ENCODE measurements around the gene HMGB1. TPM values are rescaled to one million over a fixed set of nuclear protein-coding genes. Genes with fewer than 3 reads are reported as not detected.

Gene HMGB1
- total and polyA plus RNA-seq, 2 of the 4 experiments (the other 2 are of a cell fraction): 185 to 276 TPM

DNA sequence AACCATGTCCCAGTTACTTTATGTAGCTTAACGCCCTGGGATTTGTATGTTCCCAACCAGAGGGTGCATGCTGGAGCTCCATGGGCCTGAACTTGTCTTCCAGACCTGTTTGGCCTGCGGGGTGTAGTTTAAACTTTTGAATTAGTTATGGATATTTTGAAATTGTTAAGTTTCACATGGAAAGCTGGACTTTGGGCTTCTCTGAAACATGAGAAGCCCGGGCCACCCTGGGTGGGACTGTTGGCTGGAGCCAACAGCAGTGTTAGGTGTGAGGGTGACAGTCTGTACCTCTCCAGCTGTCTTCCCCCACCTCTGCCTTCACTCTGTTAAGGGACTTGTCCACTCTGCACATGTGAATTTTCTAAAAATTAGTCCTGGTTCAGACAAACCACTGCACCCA is 41.8 kb downstream of the HMGB1 start:
- H3K4me1 ChIP-seq (ENCODE audit: control insufficient read depth, insufficient read depth, low read length): peaks cover 5% of the 10 kb centered on the region; the same call in 1 of the 2 replicates
- no CpG with 5 or more reads among the region's 3 CpGs for WGBS, 2 experiments (ENCODE audit: extremely low coverage in 2 of 2, insufficient read length in 1 of 2)
- no peak overlapping the region for H2BK15ac ChIP-seq (ENCODE audit: low read depth, low read length)
- in situ Hi-C loops (cut with MboI; ENCODE audit: low sequenced_read_pairs) (no loop called here), intact Hi-C loops (cut with micrococcal nuclease) (loop anchor here (5.0 kb wide), 1 partner anchor 33 kb away; no protein-coding TSS in a partner anchor), dilution Hi-C loops (cut with HindIII; ENCODE audit: low sequenced_read_pairs, unreplicated experiment) (no loop called here)
- ChIA-PET POLR2A (ENCODE audit: unreplicated experiment) (no interaction called here), CTCF (no interaction called here)
- no peak overlapping the region for H2BK120ac ChIP-seq (ENCODE audit: low read depth, low read length)
- H4K8ac ChIP-seq (ENCODE audit: low read depth in 2 of 2, low read length in 2 of 2): no peak overlapping the region
- no peak overlapping the region for H3K4me2 ChIP-seq (ENCODE audit: low read depth, low read length)
- no peaks in the 10 kb centered on the region for H4K20me1 ChIP-seq (ENCODE audit: insufficient read depth, low read length)
- no TSS peak for BruUV-seq (replicated peaks)
- no peak for TF ChIP-seq POLR2A (IDR thresholded peaks at IDR 0.05; ENCODE audit: low read depth, low read length)
- TF ChIP-seq CEBPB (IDR thresholded peaks at IDR 0.05; ENCODE audit: low read depth, low read length): no peak
- no peak for TF ChIP-seq SMC3 (IDR thresholded peaks at IDR 0.05; ENCODE audit: low read depth, low read length)
- TF ChIP-seq NFE2L2 (IDR thresholded peaks at IDR 0.05; ENCODE audit: low read depth, low read length): no peak
- no peak for TF ChIP-seq RCOR1 (IDR thresholded peaks at IDR 0.05; ENCODE audit: insufficient replicate concordance, low read length)
- TF ChIP-seq MAFK (IDR thresholded peaks at IDR 0.05; ENCODE audit: low read depth, low read length): no peak
- TF ChIP-seq BHLHE40 (IDR thresholded peaks at IDR 0.05; ENCODE audit: low read depth, low read length): no peak
- TF ChIP-seq RAD21 (IDR thresholded peaks at IDR 0.05; ENCODE audit: low read length): no peak
- TF ChIP-seq MAZ (IDR thresholded peaks at IDR 0.05; ENCODE audit: borderline replicate concordance, low read depth, low read length): no peak
- no peak for TF ChIP-seq RFX5 (IDR thresholded peaks at IDR 0.05; ENCODE audit: low read depth, low read length)
- TF ChIP-seq, protein P1, sequence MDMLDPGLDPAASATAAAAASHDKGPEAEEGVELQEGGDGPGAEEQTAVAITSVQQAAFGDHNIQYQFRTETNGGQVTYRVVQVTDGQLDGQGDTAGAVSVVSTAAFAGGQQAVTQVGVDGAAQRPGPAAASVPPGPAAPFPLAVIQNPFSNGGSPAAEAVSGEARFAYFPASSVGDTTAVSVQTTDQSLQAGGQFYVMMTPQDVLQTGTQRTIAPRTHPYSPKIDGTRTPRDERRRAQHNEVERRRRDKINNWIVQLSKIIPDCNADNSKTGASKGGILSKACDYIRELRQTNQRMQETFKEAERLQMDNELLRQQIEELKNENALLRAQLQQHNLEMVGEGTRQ (IDR thresholded peaks at IDR 0.05; ENCODE audit: low read depth, low read length): no peak
- TF ChIP-seq, protein P2, sequence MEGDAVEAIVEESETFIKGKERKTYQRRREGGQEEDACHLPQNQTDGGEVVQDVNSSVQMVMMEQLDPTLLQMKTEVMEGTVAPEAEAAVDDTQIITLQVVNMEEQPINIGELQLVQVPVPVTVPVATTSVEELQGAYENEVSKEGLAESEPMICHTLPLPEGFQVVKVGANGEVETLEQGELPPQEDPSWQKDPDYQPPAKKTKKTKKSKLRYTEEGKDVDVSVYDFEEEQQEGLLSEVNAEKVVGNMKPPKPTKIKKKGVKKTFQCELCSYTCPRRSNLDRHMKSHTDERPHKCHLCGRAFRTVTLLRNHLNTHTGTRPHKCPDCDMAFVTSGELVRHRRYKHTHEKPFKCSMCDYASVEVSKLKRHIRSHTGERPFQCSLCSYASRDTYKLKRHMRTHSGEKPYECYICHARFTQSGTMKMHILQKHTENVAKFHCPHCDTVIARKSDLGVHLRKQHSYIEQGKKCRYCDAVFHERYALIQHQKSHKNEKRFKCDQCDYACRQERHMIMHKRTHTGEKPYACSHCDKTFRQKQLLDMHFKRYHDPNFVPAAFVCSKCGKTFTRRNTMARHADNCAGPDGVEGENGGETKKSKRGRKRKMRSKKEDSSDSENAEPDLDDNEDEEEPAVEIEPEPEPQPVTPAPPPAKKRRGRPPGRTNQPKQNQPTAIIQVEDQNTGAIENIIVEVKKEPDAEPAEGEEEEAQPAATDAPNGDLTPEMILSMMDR (conservative IDR thresholded peaks at IDR 0.05; ENCODE audit: low read depth, low read length): no peak
- TF ChIP-seq CHD1 (IDR thresholded peaks at IDR 0.05; ENCODE audit: low read depth, low read length): no peak
- TF ChIP-seq, protein P3, sequence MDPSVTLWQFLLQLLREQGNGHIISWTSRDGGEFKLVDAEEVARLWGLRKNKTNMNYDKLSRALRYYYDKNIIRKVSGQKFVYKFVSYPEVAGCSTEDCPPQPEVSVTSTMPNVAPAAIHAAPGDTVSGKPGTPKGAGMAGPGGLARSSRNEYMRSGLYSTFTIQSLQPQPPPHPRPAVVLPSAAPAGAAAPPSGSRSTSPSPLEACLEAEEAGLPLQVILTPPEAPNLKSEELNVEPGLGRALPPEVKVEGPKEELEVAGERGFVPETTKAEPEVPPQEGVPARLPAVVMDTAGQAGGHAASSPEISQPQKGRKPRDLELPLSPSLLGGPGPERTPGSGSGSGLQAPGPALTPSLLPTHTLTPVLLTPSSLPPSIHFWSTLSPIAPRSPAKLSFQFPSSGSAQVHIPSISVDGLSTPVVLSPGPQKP (IDR thresholded peaks at IDR 0.05; ENCODE audit: borderline replicate concordance, low read depth, low read length): no peak
- no peak overlapping the region for H3K4me3 ChIP-seq (ENCODE audit: insufficient read depth, low read depth, low read length)
- H3K56ac ChIP-seq (ENCODE audit: extremely low read depth, insufficient read depth, low read length): no peak overlapping the region
- no peaks in the 10 kb centered on the region for H3K36me3 ChIP-seq (ENCODE audit: control insufficient read depth, insufficient read depth, low read length)
- H3K23ac ChIP-seq (ENCODE audit: low read depth, low read length): no peak overlapping the region
- no peak overlapping the region for H2BK20ac ChIP-seq (ENCODE audit: low read depth, low read length)
- H3K9me1 ChIP-seq (ENCODE audit: insufficient read depth, low read length): peaks cover 6% of the 10 kb centered on the region
- no peak for DNase-seq
- no peak overlapping the region for H3K14ac ChIP-seq (replicated peaks; ENCODE audit: low read depth, low read length)
- no peak overlapping the region for H2AK9ac ChIP-seq (replicated peaks; ENCODE audit: low read depth, low read length, poor library complexity)
- H3K4ac ChIP-seq (ENCODE audit: low read depth, low read length): no peak overlapping the region
- no peak overlapping the region for H3K9ac ChIP-seq (ENCODE audit: low read depth, low read length)
- H4K5ac ChIP-seq (ENCODE audit: low read depth, low read length): no peak overlapping the region
- H2AK5ac ChIP-seq (ENCODE audit: low read depth, low read length): no peak overlapping the region
- H2BK5ac ChIP-seq (ENCODE audit: low read depth, low read length, poor library complexity, severe bottlenecking): no peak overlapping the region
- H3K18ac ChIP-seq (ENCODE audit: low read depth, low read length): no peak overlapping the region
- no peak for ATAC-seq (ENCODE audit: low read depth)
- H3K9me3 ChIP-seq (ENCODE audit: control insufficient read depth, insufficient read depth, low read length): no peaks in the 10 kb centered on the region
- peaks cover 0 to 7% of the 10 kb centered on the region in 2 experiments; a peak in 1 of 4 replicates for H3K79me1 ChIP-seq (ENCODE audit: low read depth in 1 of 2, low read length in 2 of 2)
- no peak overlapping the region for H3K27ac ChIP-seq (ENCODE audit: insufficient read depth, low read length)
- H4K91ac ChIP-seq (ENCODE audit: insufficient read depth, low read depth, low read length): no peak overlapping the region
- H3K27me3 ChIP-seq (ENCODE audit: control insufficient read depth, insufficient read depth, low read length): no peaks in the 10 kb centered on the region
- no peak overlapping the region for H2AFZ ChIP-seq (replicated peaks; ENCODE audit: low read length, poor library complexity)
